HTERT RPE-1 (cell line): ENCODE data around the gene SFXN2.
"Not testable (repeated sequence)": the region's sequence is repeated elsewhere in the genome, so short reads cannot be mapped to it uniquely, and the experiment has no call there.

Source experiments
- in situ Hi-C: fragments of 300-500 bp; cut with MboI; formaldehyde crosslinking; loops from 4 replicates; pipeline ENCODE4 v1.14.3; 2020; ENCODE audit warnings: low sequenced_read_pairs

The SFXN2 gene, protein sequence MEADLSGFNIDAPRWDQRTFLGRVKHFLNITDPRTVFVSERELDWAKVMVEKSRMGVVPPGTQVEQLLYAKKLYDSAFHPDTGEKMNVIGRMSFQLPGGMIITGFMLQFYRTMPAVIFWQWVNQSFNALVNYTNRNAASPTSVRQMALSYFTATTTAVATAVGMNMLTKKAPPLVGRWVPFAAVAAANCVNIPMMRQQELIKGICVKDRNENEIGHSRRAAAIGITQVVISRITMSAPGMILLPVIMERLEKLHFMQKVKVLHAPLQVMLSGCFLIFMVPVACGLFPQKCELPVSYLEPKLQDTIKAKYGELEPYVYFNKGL

DNA sequence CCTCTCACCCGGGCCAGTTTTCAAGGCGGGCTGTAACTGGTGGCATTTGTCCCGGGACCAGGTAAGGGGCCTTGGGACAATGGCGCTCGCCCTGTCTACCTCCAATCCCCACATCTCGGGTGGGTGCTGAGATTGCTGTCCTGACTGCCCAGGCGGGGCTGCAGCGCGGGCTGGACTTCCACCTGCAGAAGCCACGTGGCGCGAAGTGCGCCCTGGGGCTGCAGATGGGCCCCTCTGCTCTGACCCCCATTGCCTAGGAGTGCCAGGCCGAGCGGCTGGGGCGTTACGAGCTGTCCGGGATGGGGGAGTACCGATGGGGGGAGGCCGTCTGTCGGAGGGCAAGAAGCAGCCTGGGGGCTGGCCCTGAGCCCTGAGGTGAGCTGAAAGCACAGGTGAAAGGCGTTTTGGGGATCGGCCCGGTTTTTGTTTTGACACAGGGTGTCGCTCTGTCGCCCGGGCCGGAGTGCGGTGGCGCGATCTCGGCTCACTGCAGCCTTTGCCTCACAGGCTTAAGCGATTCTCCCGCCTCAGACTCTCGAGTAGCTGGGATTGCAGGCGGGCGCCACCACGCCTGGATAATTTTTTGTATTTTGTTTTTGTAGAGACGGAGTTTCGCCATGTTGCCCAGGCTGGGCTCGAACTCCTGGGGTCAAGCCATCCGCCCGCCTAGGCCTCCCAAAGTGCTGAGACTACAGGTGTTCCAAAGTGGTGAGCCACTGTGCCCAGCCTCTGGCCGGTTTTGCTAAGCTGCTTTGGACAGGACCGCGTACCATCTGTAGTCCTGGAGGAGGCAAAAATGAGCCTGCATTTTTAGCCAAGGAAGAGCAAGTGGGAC, at the start of gene SFXN2:
Gene SFXN2 (plus strand): TSS at position 16 of the 835 bp plus-strand sequence. CDS start 12,001 bp downstream, outside the sequence.
- in situ Hi-C loops = no loop called here

DNA sequence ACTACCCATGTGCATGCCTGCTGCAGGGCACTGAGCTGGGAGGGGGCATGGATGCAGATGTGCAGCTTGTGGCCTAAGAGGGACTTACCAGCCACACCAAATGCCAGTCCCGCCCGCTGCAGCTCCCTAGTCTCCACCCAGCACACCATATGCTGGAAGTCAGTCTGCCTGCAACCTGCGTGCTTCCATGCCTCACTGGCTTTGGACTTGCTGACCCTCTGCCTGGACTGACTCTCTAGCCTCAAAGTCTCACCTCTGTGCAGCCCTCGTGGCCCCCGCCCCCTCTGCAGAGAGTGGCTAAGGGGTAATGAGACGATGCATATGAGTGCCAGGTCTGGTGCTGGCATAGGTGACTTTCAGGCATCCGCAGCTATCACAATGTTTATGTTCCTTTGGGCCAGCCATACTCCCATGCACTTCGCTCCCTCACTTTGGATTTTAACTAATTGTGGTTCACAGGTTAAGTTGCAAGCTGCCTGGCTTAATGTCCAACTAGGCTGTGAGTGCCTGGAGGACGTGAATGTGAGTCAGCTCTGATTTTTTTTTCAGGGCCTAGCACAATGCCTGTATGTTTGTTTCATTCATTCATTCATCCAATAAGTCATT, 48.4 kb upstream of the SFXN2 start:
- in situ Hi-C loops = no loop called here

DNA sequence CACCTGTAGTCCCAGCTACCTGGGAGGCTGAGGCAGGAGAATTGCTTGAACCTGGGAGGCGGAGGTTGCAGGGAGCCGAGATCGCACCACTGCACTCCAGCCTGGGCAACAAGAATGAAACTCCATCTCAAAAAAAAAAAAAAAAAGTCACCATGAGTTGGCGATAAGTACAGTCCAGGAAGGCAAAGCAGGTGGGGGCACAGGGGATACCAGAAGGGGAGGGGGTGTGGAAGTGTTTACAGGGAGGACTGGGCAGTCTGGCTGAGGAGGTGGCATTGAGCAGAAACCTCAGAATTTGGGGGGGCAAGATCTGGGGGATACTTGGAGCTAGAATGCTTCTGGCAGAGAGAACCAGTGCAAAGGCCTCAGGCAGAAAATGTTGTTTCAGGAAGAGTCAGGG, 47.0 kb upstream of the SFXN2 start:
- in situ Hi-C loops = not testable (repeated sequence)

DNA sequence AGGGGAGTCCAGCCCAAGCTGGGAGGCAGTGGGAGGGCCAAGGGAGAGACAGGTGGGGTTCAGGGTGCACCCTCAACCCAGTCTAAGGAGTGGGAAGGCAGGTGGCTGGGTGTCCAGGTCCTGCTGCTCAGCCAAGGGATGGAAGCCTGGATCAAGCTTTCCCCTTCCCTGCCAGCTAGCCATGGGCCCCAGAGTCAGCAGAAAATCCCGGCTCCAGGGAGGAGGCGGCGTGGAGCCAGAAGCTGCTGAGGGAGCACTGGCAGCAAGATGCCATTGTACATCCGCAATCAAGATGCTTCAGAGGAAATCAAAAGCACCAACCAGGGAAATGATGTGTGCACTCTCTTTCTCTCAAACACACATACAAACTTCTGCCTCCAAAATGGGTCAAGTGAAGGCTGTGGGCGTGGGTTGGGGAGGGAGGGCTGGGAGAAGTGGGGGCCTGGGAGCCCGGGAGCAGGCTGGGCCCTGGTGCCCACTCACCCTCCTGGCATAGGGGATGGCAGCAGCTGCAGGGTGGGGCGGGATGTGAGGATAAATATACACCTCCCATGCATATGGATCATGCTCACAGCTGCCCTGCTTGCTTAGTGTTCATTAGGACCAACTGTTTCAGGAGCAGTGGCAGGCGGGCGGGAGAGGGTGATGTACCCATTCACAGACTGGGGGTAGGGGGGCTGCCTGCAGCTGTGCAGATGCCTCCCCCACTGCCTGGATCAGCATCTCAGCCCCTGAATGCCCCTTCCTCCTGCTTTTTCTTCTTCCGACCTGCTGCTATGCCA, 45.9 kb upstream of the SFXN2 start:
- in situ Hi-C loops = no loop called here

DNA sequence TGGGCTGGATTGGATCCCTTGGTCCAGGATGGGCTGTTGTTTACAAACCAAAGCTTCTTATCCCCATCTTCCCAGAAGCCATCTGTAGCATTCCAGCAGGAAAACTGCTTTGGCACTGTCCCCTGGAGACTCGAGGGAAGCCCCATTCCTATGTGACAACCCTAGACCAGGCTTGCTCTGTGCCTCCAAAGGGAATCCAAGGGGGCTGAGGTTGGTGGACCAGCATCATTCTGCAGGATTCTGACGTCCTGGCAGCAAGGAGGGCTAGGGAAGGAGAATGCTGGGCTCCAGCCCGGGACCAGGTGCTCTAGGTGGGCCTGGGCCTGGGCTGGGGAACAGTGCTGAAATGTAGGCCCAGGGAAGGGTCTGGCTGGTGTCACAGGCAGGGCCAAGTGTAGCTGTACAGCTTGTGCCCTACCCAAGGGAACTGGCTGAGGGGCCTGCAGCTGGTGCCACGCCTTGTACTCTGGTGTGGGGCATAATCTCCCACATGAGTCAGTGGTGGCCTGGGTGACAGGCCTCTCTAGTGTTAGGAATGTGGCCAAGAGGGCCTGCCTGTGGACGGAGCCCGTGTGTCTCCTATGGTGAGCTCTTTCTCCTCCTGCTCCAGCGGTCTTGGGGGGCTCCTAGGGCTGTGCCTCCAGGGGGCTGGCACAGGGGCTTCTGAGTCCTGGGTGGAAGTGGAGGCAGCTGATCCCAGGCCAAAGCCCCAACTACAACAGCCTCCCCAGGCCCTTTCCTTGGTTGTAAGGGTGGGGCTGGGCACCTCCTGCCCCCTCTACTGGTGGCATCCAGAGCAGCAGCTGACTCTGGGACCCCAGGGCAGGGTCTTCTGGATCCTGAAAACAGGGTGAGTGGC, 45.0 kb upstream of the SFXN2 start:
- in situ Hi-C loops = no loop called here

DNA sequence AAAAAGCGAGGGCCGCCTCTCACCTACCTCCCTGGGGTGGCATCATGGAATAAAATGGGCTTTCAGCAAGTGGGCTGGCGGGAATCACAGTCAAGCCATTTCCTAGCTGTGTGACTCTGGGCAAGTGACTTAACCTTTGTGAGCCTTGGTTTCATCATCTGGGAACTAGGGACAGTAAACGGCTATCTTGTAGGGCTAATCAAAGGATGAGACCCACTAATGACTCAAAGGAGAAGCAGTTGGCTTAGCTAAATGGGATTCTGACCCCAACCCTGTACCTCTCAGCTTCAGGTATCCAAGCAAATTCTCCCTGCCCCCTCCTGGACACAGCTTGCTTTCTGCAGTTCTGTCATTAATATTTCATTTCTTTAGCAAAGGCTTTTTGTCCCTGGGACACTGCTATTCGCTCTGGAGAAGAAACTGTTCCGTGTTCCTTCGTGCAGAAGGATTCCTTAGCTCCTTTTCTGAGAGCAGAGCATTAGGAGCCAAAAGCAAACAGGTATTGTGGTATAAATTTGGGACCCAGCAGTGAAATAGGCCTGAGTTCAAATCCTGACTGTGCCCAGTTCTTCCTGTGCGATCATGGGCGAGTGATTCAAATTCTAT, 44.3 kb upstream of the SFXN2 start:
- in situ Hi-C loops = no loop called here

DNA sequence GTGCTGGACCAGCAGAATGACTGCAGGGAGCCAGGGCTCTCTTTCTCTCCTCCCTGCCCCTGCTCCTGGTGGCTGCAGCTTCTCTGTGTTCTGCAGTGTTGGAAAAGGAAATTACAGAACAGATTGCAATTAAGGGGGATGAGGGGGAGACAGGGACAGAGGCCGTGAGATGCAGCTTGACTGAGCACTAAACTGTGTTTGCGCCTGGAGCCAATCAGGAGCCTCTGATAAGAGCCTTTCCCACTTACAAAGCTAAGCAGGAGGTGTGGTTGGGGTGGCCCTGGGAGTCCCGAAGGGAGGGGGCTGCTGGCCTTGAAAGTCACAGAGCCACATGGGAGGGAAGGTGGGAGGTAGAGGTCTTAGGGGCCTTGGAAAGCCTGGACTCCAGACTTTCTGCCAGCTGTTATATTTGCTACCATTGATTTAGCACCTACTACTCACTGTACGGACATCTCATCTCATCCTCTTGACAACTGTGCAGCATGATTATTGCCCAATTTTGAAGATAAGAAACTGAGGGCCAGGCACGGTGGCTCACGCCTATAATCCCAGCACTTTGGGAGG, 43.5 kb upstream of the SFXN2 start:
- in situ Hi-C loops = no loop called here

DNA sequence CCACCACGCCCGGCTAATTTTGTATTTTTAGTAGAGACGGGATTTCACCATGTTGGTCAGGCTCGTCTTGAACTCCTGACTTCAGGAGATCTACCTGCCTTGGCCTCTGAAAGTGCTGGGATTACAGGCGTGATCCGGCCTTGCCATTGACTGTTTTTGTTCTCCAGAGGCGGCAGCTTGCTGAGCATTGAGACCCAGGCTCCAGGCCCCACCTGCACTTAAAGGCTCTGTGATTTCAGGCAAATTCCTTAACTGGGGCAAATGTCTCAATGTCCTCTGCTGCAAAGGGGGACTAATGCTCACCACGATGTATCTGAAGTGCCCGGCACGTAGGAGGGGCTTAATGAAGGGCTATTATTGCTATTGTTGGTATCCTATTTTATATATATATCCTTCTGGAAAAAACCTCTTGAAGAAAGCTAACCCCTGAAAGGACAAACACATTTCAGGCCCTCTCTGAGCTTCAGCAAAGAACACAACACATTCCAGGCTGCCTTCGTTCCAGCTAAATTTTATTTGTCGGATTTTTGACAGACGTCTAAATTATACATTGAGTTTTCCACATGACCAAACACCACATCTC, 41.1 kb upstream of the SFXN2 start:
- in situ Hi-C loops = no loop called here

DNA sequence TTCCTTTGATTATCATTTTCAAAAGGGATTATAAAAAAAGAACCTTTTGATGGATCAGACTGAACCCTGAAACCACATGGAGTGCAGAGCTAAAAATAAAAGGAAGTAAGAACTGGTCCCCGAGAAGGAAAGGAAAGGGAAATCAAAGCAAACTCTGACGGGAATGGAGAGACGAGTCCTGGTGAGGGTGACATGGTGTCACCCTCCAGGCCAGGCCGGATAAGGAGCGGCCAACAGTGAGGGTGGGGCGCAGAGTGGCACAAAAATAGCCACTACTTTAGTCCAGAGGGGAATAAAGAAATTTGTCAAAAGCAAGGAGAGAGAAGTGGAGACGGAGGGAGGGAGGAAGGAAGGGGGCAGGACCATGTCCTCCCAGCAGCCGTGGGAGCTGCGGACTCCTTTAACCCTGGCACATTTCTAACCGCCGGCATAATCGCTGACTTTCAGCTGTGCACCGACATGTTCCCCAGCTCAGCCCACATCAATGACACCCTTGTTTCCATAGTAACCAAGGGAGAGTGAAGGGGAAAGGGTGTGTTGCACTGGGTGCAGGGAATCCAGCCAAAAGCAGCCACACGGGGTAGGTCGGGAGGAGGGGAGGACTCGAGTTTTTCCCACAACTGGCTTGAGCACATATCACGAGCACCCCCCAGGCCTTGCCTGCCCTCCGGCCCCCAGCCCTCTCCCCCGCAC, 40.5 kb upstream of the SFXN2 start:
- in situ Hi-C loops = no loop called here

DNA sequence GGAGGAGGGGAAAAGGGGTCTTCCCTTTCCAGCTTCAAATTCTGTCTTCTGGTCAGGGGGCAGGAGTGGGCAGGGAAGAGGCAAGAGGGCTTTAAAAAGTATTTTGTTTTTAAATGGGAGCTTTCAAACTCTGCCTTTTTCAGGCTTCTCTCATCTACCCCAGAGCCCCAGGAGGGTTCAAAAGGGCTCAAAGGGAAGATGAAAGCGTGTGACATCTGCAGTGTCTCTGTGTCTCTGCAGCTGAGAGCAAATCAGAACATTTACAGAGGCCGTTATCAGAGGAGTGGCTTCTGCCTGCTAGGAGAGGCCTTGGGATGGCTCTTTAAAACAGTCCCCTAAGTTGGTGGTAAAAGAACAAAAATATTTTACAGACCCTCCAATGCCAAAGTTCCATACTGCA, 39.9 kb upstream of the SFXN2 start:
- in situ Hi-C loops = no loop called here

DNA sequence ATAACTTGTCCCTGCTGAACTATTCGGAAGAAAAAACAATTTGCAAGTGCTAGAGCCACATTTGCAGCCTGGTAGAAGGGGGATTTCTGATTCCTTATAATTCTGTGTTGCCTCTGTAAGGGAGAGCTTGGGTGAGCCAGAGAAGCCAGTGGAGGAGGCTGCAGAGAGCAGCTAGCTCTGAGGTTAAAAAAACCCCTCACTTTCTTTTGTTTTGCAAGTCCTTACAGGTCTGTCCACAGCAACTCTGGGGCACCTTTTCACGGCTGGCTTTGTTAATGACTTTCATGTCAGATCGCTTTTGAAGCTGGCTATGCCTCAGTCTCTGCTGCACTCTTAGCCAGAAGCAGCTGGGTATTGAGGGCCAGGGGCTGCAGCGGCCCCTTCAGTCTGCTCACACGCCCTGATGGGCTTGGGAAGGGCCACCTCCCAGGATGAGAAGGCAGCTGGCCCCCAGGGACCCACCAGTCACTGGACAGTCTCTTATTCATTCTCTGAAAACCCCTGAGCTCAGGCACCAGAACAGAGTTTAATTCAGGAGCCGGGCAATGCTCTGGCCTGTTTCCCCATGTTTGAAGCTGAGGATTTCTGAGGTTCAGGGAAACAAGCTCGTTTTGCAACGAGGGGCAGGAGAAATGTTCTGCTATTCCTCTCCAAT, 39.3 kb upstream of the SFXN2 start:
- in situ Hi-C loops = no loop called here

DNA sequence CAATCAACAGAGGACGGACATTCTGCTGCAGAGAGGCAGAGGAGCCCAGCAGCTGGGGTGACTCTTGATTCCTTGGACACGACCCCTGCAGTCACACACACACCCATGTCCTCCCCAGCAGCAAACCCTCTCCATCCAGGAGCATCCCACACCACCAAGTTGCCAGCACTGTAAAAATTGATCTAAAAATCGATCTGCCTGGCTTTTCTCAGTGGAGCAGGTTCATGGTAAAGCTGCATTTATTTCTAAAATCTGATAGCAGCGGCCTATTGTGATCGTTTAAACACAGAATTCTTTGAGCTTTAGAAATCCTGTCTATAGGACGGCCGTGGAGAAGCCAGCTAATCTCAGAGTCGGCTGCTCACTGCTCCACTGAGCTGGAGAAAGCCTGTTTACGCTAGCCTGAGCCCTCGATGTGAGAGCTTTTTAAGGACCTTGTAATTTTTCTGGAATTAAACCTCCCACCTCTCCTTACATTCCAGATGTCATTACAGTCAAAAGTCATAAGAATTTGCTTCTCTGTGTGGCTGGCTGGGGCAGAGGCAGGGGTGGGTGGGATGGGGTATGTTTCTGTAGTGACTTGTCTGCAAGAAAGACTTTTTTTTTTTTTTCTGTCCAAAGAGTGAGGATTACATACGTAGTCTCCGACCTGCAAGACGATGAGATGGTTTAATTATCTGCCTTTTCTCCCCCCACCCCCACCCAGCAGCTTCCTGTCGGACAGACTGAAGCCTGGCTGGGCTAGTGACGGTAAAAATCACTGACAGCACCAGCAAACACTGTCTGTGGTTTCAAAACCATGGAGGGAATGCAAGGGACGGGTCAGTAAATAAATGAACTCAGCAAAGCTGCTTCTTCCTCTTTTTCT, 38.5 kb upstream of the SFXN2 start:
- in situ Hi-C loops = no loop called here

DNA sequence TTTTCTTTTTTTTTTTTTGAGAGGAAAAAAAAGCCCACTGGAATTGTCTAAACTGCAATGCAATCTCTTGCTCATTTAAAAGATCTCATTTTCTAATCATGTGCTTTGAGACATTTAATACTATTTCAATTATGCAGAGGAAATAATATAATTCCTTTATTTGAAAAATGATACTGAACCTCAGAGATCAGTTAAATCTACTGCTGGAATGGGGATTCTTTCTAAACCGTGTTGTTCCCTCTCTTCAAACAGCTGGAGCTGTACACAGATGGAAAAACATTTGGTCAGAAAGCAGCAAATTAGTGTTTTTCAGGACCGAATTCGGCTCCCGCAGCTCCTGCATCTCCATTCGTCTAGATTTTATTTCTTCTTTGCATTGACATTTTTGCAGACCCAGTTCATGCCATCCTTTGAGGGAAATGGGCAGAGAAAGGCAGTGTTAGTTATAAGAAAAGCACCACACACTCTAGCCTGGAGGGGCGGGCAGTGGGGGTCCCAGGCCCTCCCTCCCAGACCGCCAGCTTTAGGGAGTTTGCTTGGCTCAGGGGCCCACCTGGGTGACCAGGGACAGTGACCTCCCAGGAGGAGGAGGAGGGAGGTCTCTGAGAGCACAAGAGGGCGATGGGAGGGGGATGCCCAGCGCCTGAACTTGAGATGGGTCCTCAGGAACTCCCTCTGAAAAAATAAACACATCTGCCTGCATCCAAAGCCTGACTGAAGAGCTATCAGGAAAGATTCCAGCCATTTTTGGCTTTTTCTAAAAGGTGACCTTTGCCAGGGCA, 37.7 kb upstream of the SFXN2 start:
- in situ Hi-C loops = no loop called here

DNA sequence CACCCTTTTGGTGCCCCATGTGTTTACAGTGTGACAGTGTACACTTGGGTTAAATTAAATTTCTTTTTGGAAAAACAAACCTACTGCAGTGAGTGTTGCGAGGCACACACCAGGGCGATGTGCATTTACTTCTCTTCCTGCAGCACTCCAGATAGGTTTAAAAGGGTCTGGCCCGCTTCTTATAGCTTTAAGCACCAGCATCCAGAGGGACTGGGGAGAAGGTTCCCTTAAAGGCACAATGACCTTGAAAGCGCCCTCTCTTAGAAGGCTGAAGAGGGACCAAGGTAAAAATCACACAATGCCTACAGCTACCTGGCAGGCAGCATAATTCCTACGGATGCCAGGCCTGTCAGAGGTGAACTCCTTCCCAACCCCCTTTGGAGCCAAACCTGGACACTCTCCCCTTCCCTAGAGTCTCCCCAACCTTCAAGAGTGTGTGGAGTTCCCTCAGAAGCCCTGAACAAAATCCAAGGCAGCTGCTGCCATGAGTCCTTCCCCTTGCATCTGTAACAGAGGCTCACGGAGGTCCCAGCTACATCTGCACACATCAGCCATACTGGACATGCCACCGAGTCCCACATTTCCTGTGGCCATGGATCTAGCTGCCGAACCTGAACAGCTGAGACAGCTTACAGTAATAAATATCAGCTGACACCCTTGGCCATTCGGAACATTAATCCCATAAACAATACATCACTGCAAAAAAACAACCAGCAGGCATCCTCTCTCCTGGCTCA, 36.9 kb upstream of the SFXN2 start:
- in situ Hi-C loops = no loop called here

DNA sequence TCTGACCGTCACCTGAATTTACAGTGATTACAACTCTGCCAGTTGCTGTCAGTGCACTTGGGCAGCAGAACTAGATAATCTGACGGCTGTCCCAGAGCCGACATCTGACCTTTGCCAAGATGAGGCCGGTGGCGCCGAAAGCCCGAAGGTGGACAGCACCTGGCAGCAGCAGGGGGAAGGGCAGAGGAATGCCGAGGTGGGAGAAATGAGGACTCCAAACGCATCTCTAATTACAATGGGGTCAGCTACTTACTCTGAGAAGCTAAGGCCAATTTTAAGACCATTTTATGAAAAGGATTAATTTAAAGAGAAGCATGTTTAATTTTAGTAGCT, 36.4 kb upstream of the SFXN2 start:
- in situ Hi-C loops = no loop called here

DNA sequence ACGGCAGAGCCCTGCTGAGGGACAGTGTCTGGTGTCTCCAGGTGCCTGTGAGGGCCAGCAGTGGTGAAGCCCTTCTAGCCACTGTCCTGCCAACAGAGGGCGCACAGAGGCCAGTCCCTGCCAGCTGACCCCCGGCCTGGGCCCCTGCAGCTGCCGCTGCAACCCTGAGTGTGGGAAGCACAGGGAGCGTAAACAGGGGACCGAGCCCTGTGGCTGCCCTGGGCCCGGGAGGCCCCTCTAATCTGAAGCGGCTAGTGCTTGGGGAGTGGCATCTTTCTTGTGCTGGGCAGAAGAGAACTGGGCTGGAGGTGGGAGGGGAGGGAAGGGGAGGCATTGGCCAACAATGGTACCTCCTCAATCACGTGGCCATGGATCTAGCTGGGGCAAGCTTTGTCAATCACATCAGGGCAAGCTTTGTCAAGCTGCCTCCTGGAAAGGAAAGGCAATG, 35.6 kb upstream of the SFXN2 start:
- in situ Hi-C loops = no loop called here
